ENCODE measurements around the gene TOGARAM2.
"Not testable (repeated sequence)": the region's sequence is repeated elsewhere in the genome, so short reads cannot be mapped to it uniquely, and the experiment has no call there.

TOGARAM2 gene

DNA sequence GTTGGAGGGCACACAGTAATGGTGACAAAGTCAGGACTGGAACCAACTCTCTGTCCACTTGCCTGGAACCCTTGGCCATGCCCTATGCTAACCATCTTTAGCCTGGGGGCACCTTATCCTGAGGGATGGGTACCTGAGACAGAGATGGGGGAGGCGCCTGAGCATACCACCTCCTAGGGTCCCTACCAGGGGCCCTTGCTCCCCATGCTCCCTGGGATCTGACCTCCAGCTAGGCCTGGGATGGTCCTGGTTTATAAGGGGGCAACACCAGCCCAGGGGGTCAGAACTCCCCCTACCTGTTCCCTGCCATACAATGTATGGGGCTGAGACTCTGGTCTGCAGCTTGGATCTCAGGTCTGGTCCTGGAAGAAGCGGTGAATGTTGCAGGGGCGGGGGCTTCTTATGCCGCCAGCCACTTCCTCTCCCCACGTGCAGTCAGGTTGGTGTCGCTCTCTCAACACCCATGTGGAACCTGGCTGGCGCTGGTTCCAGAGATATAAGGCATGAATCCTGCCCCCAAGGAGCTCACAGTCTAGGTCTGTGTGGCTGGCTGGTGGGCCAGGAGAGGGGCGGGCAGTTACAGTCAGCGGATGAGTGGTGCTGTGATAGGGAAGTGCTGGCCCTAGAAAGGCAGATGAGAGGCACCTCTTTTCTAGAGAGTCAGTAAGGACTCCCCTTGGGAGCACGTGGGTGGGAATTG is 3.8 kb upstream of the TOGARAM2 start:
- no peak for DNase-seq

DNA sequence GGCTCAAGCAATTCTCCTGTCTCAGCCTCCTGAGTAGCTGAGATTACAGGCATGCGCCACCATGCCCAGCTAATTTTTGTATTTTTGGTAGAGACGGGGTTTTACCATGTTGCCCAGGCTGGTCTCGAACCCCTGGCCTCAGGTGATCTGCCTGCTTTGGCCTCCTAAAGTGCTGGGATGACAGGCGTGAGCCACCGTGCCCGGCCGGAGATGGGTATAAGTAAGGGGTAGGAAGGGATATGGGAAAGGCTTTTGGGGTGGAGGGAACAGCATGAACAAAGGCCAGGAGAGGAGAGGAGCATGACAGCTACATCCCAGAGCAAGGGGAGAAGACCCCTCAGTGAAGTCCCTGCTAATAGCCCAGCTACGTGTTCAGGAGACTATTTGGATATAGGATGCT is 3.1 kb upstream of the TOGARAM2 start:
- DNase-seq = not testable (repeated sequence)

DNA sequence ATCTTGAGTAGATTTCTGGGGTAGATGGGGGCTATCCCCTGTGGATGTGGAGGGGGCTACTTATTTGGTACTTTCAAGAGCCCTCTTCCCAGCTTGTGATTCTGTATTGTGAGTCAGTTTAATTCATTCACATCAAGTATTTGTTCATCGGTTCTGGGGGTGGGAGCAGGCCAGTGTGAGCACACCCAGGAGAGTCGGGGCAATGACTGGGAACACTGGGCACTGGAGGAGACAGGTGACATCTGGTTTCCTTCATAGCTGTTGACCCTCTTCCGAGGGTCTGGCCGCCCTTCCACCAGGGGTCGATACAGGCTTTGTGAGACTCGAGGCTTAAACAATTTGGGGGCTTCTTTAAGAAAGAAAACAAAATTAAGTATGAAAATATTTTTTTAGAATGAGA is 2.5 kb upstream of the TOGARAM2 start:
- no peak for DNase-seq

DNA sequence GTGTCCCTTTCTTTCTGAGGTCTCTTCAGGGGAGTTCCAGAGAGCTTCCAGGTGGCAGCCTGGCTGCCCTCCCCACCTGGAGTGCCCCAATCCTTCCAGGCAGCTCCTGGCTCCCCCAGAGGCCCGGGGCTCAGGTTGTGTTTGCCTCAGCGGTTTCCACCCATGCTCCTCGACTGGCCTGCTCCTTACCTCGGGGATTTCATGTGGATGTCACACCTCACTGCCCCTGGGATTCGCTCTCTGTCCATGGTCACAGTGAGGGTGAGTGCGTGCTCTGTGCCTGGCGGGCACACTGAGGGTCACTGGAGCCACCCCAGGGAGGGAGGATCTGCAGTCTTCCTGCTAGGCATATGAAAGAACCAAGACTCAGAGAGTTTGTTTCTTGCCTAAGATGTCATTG is 2.1 kb upstream of the TOGARAM2 start:
- DNase-seq = no peak

DNA sequence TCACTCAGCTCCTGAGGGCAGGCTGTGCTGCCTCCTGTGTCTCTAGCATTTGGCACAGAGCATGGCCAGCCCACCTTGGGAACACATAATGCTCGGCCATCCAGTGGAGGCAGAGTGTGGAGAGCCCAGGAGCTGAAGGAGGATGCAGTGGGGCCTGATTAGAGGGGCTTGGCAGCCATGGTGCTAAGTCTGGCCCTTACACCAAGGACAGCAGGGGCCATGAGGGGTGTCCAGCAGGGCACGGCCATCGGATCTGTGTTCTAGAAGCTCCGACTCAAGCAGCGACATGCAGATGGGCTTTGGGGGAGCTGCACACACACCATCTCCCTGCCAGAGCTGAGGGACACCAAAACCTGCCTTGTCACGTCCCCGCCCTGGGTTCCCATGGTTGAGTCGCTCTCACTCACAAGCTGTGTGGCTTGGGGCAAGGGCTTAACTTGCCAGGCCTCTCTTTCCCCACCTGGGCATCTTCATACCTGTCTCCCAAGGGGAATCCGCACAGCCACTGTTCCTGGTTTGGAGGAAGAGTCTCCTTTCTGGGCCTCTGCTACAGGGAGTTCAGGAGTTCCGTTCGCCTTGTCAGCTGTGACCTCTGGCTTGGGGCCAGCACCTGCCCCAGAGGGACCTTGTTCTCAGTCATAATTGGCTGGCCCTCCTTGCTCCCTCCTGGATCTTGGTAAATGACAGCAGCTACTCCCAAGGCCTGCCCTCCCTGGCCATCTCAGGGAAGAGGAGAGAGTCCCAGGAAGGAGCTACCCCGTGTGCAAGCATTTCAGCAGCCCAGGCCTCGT is 1.3 kb upstream of the TOGARAM2 start:
- DNase-seq = no peak

DNA sequence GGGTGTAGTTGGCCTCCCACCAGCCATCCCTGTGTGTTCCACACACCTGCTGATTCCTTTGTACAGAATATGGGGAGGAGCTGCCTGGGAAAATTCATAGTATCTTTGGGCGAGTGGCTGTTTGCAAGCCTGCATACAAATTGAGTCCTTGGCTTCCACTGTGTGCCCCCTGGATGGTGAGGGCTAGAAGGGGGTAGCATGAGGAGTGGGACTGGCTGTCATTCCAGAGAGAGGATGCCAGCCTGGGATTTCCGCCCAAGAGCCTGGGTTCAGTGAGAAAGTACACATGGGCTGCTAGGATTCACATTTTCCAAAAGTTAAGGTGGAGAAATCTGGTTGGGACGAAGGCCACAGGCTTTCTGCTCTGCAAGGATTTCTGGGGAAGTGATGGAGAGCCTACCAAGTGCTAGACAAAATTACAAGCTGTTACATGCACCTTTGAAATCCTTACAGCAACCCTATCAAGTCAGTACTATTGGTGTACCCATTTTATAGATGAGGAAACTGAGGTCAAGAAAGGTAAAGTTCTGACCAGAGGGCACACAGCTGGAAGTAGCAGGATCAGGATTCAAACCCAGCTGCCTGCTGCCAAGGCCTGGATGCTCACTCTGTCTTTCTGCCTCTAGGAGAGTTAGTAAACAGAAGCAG is 606 bp upstream of the TOGARAM2 start:
- no peak for DNase-seq

DNA sequence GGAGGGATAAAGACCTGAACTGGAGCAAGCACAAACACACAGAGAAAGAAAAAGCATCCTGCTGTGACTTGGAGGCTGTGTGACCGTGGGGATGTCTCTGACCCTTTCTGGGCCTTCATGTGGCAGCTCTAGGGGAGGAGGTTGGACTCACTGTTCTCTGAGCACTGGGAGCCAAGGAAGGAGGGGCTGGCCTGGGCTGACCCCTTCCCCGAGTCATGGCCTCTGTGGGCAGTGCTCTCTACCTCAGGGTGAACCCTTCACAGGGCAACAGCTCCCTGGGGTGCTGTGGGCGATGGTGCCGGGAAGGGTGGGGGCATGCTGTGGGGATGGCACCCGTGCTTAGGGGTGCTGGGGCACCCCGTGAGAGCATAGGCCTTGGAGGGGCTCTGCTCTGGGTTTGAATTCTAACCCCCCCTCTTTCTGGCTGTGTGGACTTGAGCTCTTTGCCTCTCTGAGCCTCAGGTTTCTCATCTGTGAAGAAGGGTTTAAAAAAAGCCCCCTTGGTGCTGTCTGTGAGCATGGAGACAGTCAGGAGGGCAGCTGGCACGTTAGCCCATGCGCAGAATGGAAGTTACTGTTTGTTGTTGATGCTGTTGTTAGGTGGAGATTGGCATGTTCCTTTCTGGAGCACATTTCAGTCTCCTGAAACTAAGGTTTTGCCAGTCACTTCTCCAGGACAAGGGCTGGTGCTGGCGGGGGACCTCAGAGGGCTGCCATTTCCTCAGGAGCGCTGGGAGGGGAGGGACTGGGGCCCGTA is 700 bp downstream of the TOGARAM2 start:
- DNase-seq = no peak

DNA sequence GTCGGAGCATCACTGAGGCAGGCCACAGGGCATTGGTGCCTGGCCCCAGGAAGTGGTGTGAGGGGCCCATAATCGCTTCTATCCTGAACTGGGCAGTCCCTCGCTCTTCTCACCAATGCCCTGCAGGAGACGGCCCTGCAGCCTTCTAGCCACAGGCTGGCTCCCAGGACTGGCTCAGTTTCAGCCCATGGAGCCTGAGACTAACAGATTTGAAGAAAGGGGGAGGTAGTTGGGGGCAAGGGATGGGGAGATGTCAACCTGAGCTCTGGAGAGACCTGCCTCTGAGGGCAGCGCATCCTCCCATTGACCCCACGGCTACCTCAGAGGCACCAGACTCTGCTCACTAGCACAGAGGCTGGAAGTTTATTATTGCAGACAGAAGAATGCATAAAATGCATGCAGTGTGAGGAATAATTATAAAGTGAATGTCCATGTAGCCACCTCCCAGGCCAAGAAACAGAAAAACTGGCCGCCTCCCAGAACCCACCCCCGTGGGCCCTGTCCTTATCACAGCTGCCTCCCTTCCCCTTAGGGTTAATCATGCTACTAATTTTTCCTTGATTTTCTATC is 1.4 kb downstream of the TOGARAM2 start:
- no peak for DNase-seq

DNA sequence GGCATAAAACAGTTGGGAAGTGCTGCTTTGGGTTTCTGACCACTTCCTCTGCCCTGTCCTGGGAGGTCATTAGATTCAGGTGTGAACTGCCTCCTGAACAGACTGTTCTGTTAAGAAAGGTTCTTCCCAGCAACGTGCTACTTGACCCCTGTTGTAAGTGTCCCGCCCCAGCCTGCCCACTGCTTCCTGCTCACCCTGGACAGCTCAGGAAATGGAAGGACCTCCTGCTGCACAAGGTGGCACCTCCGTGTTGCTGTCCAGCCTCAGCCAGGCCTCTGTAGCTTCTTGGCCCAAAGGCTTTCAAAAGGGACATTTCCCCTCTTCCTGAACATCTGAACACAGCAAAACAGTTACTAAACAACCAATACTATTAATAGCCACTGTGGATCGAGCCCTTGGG is 5.3 kb downstream of the TOGARAM2 start:
- no peak for DNase-seq

DNA sequence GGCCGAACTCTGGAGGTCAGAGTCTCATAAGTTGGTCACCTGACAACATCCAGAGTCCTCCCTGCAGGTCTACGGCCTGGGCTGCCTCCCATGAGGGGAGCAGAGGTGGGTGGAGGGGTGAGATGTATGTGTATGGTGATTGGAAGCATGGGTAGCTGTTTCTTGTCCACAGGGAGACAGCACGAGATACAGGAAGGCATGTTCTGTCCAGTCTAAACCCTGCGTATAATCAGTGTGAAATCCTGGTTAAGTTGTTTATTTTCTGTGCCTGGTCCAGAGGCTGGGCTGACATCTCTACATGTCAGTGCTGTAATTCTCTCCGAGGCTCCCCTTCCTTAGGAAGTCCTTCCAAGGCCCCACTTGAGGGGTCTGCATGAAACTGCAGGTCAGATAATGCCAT is 8.9 kb downstream of the TOGARAM2 start:
- DNase-seq = no peak

DNA sequence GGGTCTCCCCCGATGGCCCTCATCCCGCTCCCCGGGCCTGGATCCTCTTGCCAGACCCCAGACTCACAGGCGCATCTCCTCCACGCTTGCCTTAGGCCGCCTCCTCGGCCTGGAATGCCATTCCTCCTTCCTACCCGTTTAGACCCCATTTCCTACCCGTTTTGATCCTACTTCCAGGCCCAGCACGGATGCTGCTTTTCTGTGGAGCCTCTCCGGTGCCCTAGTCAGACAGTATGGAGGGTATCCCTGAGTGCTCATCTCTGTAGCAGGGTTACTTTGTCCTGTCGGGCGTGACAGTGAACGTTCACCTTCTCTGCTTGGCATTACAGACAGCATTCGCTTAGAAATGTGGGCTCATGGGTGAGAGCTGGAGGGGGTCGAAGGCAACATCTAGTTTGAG is 9.3 kb downstream of the TOGARAM2 start:
- DNase-seq = no peak

DNA sequence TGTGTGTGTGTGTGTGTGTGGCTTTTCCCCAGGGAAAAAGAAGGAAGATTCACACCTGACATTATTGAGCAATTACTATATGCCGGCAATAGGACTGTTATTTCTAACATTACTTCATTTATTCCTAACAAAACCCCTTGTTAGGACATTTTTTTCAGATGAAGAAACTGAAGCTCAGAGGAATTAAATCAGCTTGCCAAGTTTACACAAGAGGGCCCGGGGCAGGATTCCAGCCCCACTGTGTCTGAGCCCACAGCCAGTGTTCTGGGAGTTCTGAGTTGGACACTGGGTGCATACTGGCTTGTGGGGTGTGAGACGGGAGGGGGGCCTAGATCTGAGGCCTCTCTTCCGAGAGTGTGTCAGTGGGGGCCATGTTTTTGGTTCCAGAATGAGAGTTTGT is 9.9 kb downstream of the TOGARAM2 start:
- no peak for DNase-seq

DNA sequence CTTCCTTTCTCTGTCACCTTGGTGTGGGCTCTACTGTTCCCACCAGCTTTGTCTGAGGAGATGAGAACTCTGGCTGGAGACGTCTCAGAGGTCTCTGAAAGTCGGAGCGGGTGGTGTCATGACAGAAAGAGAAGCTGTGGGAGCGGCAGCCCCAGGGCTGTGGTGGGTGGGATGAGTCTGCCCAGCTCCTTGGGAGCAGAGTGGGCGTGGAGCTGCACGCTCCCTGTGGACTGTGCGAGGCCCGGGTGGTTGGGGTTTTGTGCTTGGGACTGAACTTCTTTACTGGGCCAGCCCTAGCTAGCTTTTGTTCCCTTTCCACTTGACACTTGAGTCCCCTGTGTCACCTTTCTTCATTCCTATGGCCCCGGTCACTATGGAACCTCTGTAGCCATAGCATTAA is 10.4 kb downstream of the TOGARAM2 start:
- DNase-seq = no peak

DNA sequence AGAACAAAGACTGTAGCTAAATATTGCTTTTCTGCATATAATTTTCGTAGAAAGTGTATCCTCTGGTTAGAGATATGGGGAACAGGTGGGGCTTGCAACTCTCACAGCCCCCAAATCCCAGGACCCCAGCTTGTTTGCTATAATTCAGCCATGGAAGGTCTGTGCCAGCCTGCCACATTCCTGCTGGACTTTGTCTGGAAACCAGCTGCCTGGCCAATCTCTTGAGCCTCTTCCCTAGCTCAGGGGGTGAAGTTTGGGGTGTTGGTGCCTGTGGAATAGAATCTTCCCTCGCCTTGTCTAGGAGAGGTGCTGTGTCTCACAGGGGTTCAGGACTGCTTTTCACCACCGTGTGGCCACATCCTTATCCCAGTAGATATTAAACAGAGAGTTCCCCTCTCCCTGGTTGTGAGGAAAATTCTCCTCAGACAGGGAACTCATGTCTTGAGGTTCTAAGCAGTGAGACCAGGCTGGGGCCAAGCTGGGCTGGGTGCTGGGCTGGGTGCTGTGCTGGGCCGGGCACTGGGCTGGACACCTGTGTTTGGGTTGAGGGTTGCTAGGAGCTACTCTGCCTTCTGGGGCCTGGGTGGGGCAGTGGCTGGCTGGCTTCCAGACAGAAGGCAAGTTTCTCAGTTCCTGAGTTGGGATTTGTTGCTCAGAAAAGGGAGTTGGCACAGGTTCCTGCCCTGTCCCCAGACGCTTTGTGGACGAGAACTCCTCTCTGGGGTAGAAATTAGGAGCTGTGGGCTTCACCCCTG is 12.3 kb downstream of the TOGARAM2 start:
- no peak for DNase-seq

DNA sequence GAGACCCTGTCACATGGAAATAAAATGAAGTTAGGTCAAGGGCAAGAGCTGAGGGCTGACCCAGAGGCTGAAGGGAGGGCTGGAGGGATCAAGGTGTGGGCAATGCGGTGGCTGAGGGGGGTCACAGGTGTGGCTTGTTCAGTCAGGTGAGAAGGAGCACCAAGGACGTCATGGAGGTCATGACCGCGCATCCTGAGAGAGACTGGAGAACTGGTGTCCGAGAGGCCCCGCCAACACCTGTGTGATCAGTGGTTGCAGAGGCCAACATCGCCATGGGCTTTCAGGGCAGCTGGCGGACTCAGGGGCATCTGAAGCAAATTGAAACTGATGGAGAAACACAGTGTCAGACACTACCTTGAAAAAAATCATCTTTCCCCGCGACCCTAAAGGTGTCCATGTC is 13.0 kb downstream of the TOGARAM2 start:
- DNase-seq = no peak

DNA sequence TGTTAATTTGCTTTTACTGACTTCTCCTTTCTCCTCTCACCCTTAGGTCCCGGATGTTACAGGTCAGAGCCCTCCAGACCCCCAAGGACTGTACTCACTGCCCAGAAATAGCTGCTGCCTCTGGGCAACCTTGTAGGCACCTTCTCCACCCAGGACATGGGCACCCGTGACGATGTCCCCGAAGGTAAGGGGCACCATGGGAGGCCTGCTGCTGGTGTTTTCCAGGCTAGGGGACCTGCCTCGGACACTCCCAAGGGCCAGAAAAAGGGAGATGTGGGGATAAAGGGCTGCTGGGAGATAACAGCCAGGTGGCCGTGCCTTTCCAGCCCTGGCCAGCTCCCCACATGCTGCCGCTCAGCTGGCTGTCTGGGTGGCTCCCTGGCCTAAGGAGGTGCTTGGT is 13.6 kb downstream of the TOGARAM2 start:
- no peak for DNase-seq

DNA sequence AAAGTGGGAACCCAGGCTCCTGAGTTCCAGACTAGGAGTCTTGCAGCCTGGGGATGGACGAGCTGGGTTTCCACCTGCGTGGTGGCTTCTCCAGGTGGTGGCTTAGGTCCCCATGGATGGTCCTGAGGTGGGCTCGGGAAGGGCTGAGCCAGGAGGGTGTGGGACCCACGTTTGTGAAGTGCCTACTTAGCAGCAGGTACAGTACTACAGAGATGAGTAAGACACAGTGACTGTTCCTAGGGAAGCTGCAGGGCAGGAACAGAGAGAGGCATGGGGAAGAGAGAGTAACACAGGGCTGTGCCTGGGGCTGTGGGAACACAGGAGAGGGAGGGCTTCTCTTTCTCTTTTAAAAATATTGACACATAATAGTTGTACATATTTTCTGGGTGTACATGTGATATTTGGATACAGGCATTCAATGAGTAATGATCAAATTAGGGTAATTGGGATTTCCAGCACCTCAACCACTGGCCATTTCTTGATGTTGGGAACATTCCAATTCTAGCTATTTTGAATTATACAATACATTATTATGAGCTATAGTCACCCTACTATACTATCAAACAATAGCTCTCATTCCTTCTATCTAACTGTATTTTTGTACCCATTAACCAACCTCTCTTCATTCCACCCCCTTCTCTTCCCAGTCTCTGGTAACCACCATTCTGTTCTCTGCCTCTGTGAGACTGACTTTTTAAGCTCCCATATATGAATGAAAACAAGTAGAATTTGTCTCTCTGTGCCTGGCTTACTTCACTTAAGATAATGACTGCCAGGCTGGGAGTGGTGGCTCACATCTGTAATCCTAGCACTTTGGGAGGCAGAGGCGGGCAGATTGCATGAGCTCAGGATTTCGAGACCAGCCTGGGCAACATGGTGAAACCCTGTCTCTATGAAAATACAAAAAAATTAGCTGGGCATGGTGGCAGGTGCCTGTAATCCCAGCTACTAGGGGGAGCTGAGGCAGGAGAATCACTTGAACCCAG is 15.0 kb downstream of the TOGARAM2 start:
- no peak for DNase-seq

DNA sequence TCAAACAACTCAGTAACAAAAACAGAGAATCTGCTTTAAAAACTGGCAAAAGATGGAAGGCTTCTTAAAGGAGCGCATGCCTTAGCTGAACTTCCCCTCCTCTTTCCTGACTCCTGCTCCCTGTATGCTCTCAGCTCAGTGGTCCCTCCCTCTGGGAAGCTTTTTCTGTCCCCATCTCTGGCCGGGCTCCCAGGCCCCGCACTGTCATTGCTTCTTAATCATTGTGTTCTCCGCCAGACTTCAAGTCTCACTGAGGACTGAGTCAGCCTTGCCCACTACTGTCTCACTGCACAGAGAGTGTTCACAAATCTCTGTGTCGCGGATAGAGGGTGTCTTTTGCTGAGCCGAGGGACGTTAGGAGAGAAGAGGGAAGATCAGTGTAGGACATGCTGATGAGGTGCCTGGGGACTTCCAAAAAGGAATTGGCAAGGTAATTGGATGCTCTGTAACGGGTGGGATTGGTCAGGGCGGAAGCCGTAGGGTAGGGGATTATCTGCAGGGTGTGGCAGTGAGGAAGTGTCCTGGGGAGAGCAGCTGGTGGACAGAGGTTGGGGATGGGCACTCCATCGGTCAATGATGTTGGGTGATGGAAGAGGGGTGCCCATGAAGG is 16.2 kb downstream of the TOGARAM2 start:
- DNase-seq = no peak

DNA sequence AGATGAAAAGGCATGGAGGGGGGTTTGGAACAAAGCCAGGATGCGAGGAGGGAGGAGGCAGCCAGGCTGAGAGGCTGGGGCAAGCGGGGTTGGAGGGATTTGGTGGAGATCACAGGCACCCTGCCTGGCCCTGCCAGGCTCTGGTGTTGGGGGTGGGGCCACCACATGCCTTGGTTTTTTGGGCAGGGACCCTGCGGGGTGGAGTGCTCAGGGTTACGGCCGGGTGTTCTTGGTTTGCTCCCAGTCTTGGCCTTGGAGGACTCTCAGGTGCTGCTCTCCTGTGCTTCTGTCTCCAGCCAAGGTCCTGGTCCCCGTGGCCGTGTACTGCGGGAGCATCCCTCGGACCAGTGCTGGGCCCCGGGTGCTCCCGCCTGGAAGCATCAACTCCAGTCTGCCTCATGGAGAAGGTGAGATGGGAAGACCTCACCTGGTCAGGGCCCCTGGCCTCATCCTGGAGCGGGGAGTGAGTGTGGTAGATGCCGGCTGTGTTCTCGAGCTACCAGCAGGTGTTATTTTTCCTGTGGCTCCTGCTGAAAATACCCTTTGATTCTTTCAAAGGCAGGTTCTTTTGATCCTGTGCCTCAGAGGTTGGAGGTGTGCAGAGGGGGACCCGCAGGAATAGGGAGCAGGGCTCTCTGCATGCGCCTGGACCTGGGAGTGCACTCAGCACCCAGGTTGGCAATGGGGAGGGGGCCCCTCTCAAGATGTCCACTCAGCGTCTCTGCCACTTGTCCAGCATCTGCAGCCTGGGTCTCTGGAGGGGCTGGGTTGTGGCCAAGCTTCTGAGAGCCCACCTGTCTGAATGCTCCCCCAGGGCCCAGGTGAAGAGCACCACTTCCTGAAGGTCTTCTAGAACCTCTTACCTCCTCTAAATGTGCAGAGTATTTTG is 17.0 kb downstream of the TOGARAM2 start:
- no peak for DNase-seq

Measured in OCI-M1 (cell line).